H9 (cell line): Measurements from ENCODE around the gene OR11L1. TPM values are rescaled to one million over a fixed set of nuclear protein-coding genes. Genes with fewer than 3 reads are reported as not detected.

Source experiments
- DNase-seq: peaks from one replicate; pipeline ENCODE4 v3.0.0-alpha.2; 2017
- H2AFZ ChIP-seq: one replicate; pipeline ENCODE4 v1.6.1; 2013; ENCODE audit warnings: mild to moderate bottlenecking, low read length, control low read depth, moderate library complexity
- H2AK5ac ChIP-seq: 2 replicates; pipeline ENCODE4 v1.6.1; 2013; ENCODE audit warnings: low read length, control low read depth, mixed read lengths; ENCODE audit not compliant: insufficient read length
- H2BK120ac ChIP-seq: one replicate; pipeline ENCODE4 v1.6.1; 2013; ENCODE audit warnings: low read depth, mild to moderate bottlenecking, low read length, control low read depth, inconsistent platforms; ENCODE audit not compliant: poor library complexity, severe bottlenecking
- H2BK12ac ChIP-seq: 2 replicates; pipeline ENCODE4 v1.6.1; 2013; ENCODE audit warnings: low read length, control low read depth, mixed read lengths, low read depth; ENCODE audit not compliant: insufficient read length
- H2BK15ac ChIP-seq: 2 replicates; pipeline ENCODE4 v1.6.1; 2013; ENCODE audit warnings: low read depth, low read length, control low read depth
- H2BK20ac ChIP-seq: one replicate; pipeline ENCODE4 v1.6.1; 2013; ENCODE audit warnings: low read depth, mild to moderate bottlenecking, low read length, control low read depth, inconsistent platforms; ENCODE audit not compliant: poor library complexity, severe bottlenecking
- H2BK5ac ChIP-seq: 2 replicates; pipeline ENCODE4 v1.6.1; 2013; ENCODE audit warnings: low read length, control low read depth, mixed read lengths; ENCODE audit not compliant: insufficient read length
- H3K14ac ChIP-seq: 2 replicates; pipeline ENCODE4 v1.6.1; 2013; ENCODE audit warnings: low read length, control low read depth; ENCODE audit not compliant: insufficient read depth
- H3K18ac ChIP-seq: 2 replicates; pipeline ENCODE4 v1.6.1; 2013; ENCODE audit warnings: low read depth, mild to moderate bottlenecking, mixed read lengths, low read length, control low read depth; ENCODE audit not compliant: insufficient read length
- H3K23ac ChIP-seq: 2 replicates; pipeline ENCODE4 v1.6.1; 2013; ENCODE audit warnings: low read length, control low read depth, mixed read lengths, low read depth; ENCODE audit not compliant: insufficient read length
- H3K23me2 ChIP-seq: 2 replicates; pipeline ENCODE4 v1.6.1; 2013; ENCODE audit warnings: low read depth, mild to moderate bottlenecking, mixed read lengths, low read length, control low read depth; ENCODE audit not compliant: insufficient read length, poor library complexity, severe bottlenecking
- H3K27ac ChIP-seq: 2 replicates; pipeline ENCODE4 v1.5.1; 2013; ENCODE audit warnings: low read length, control low read depth, mixed read lengths, low read depth; ENCODE audit not compliant: insufficient read length
- H3K27me3 ChIP-seq: 2 replicates; pipeline ENCODE4 v1.6.1; 2013; ENCODE audit warnings: low read length, control low read depth, inconsistent platforms; ENCODE audit not compliant: insufficient read depth
- H3K4ac ChIP-seq: 2 replicates; pipeline ENCODE4 v1.6.1; 2013; ENCODE audit warnings: low read depth, mild to moderate bottlenecking, control low read depth, inconsistent platforms, low read length, moderate library complexity
- H3K4me1 ChIP-seq: 2 replicates; pipeline ENCODE4 v1.6.1; 2013; ENCODE audit warnings: low read length, control low read depth, inconsistent platforms; ENCODE audit not compliant: insufficient read depth
- H3K4me2 ChIP-seq: 2 replicates; pipeline ENCODE4 v1.6.1; 2013; ENCODE audit warnings: low read length, control low read depth, mixed read lengths; ENCODE audit not compliant: insufficient read length, insufficient read depth
- H3K56ac ChIP-seq: 2 replicates; pipeline ENCODE4 v1.6.1; 2013; ENCODE audit warnings: low read depth, mild to moderate bottlenecking, mixed read lengths, low read length, control low read depth; ENCODE audit not compliant: insufficient read length
- H3K79me1 ChIP-seq: 2 replicates; pipeline ENCODE4 v1.6.1; 2013; ENCODE audit warnings: low read depth, mild to moderate bottlenecking, moderate library complexity, low read length, control low read depth, inconsistent platforms; ENCODE audit not compliant: insufficient read depth, poor library complexity, severe bottlenecking
- H3K79me2 ChIP-seq: 2 replicates; pipeline ENCODE4 v1.6.1; 2013; ENCODE audit warnings: low read length, control low read depth, inconsistent platforms; ENCODE audit not compliant: insufficient read depth
- H3K9ac ChIP-seq: 2 replicates; pipeline ENCODE4 v1.6.1; 2013; ENCODE audit warnings: low read length, control low read depth, mixed read lengths; ENCODE audit not compliant: insufficient read length; ENCODE audit errors: extremely low read depth
- H3K9me3 ChIP-seq: one replicate; pipeline ENCODE4 v1.6.1; 2013; ENCODE audit warnings: low read depth, low read length, inconsistent platforms; ENCODE audit not compliant: control insufficient read depth
- H3T11ph ChIP-seq: one replicate; pipeline ENCODE4 v1.6.1; 2013; ENCODE audit warnings: mild to moderate bottlenecking, low read length, control low read depth, inconsistent platforms
- H4K20me1 ChIP-seq: one replicate; pipeline ENCODE4 v1.6.1; 2013; ENCODE audit not compliant: control insufficient read depth, insufficient read length, insufficient read depth
- H4K5ac ChIP-seq: 2 replicates; pipeline ENCODE4 v1.6.1; 2013; ENCODE audit warnings: low read depth, mild to moderate bottlenecking, mixed read lengths, low read length, control low read depth; ENCODE audit not compliant: insufficient read length
- H4K8ac ChIP-seq: replicated peaks from 2 replicates; pipeline ENCODE4 v1.6.1; 2013; ENCODE audit warnings: low read length, control low read depth, mixed read lengths, low read depth; ENCODE audit not compliant: insufficient read length
- H4K91ac ChIP-seq: 2 replicates; pipeline ENCODE4 v1.6.1; 2013; ENCODE audit warnings: low read depth, mild to moderate bottlenecking, moderate library complexity, mixed read lengths, low read length, control low read depth; ENCODE audit not compliant: insufficient read length
- H3K27ac Mint-ChIP-seq, 3 experiments: 2 replicates in 2 of 3; 3 replicates in 1 of 3; pipeline ENCODE4 v1.8.0; 2020 to 2021; ENCODE audit warnings: mixed read lengths in 3 of 3, mild to moderate bottlenecking in 1 of 3, moderate library complexity in 1 of 3
- H3K27me3 Mint-ChIP-seq: 2 replicates; pipeline ENCODE4 v1.8.0; 2021; ENCODE audit warnings: low read depth, mild to moderate bottlenecking, moderate library complexity, mixed read lengths
- H3K36me3 Mint-ChIP-seq, 3 experiments: 2 replicates in 2 of 3; 3 replicates in 1 of 3; pipeline ENCODE4 v1.8.0; 2020 to 2021; ENCODE audit warnings: low read depth in 3 of 3, mixed read lengths in 3 of 3; ENCODE audit not compliant: insufficient read depth in 1 of 3
- H3K4me1 Mint-ChIP-seq, 2 experiments: 2 replicates each; pipeline ENCODE4 v1.8.0; 2020; ENCODE audit warnings: mixed read lengths in 2 of 2
- H3K4me3 Mint-ChIP-seq, 2 experiments: 2 replicates in 1 of 2; 3 replicates in 1 of 2; pipeline ENCODE4 v1.8.0; 2020 to 2021; ENCODE audit warnings: mild to moderate bottlenecking in 2 of 2, mixed read lengths in 2 of 2, moderate library complexity in 1 of 2
- H3K9me3 Mint-ChIP-seq, 2 experiments: 2 replicates in 1 of 2; 3 replicates in 1 of 2; pipeline ENCODE4 v1.8.0; 2020; ENCODE audit warnings: mild to moderate bottlenecking in 2 of 2, mixed read lengths in 2 of 2, moderate library complexity in 1 of 2
- WGBS: extraction: QIAGEN DNeasy Blood & Tissue Kit; methylation state at CpG from one replicate; pipeline ENCODE4 v1.1.7; 2013; ENCODE audit warnings: missing lambda C conversion rate, low lambda C conversion rate, mixed read lengths; ENCODE audit not compliant: insufficient read length; ENCODE audit errors: extremely low coverage; 5-methylcytosine and 5-hydroxymethylcytosine counted together
- total RNA-seq: library from RNA; stranded (reverse); gene quantifications from 2 replicates; pipeline ENCODE4 v1.2.1, GENCODE V29; 2021
- TF ChIP-seq, protein P1 (sequence below): fragments of 200-600 bp; sonication (generic); conservative IDR thresholded peaks from 3 replicates; pipeline ENCODE4 v1.8.0; 2021; ENCODE audit warnings: antibody characterized with exemption, mild to moderate bottlenecking

Gene OR11L1
- total RNA-seq, 1 experiment from 2014 or later, result not detected

DNA sequence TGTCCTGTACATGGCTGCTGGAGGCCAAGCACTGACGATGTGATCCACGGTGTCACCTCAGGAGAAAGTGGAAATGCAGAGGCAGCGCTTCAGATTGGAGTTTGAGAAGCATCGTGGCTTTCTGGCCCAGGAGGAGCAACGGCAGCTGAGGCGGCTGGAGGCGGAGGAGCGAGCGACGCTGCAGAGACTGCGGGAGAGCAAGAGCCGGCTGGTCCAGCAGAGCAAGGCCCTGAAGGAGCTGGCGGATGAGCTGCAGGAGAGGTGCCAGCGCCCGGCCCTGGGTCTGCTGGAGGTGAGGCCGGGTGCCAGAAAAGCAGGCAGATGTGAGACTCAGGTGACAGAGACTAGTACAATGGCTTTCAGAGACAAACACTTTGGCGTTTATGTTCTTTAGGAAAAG, 22.9 kb upstream of the OR11L1 start:
- Histone ChIP-seq H3K79me1 (no peaks in the 10 kb centered on the region), H4K91ac (no peak overlapping the region), H3K4me1 (no peaks in the 10 kb centered on the region), H4K8ac (no peak overlapping the region), H2AFZ (no peak overlapping the region), H2BK120ac (no peak overlapping the region), H2BK15ac (no peak overlapping the region), H3K56ac (no peak overlapping the region), H4K20me1 (no peaks in the 10 kb centered on the region), H3K27ac (no peak overlapping the region), H3K4me2 (no peak overlapping the region), H3K23me2 (no peaks in the 10 kb centered on the region), H3K79me2 (no peaks in the 10 kb centered on the region), H2AK5ac (no peak overlapping the region), H3T11ph (no peak overlapping the region), H4K5ac (no peak overlapping the region), H3K4ac (no peak overlapping the region), H3K9ac (no peak overlapping the region), H2BK20ac (no peak overlapping the region), H3K27me3 (no peaks in the 10 kb centered on the region), H2BK12ac (no peak overlapping the region), H3K23ac (no peak overlapping the region), H3K14ac (no peak overlapping the region; the same call in 1 of the 2 replicates), H3K9me3 (peaks cover 22% of the 10 kb centered on the region), H2BK5ac (no peak overlapping the region), H3K18ac (no peak overlapping the region)
- DNase-seq, result no peak
- Mint-ChIP-seq H3K4me3 (no peak overlapping the region), H3K4me1 (no peaks in the 10 kb centered on the region), H3K27me3 (no peaks in the 10 kb centered on the region; the same call in 1 of the 2 replicates), H3K36me3 (peaks cover 0 to 22% (median 5%) of the 10 kb centered on the region in 3 experiments; a peak in 4 of 7 replicates), H3K27ac (no peak overlapping the region), H3K9me3 (peaks cover 53 to 54% of the 10 kb centered on the region in 2 experiments)
- WGBS, result no CpG with 5 or more reads among the region's 17 CpGs
- TF ChIP-seq, protein P1, sequence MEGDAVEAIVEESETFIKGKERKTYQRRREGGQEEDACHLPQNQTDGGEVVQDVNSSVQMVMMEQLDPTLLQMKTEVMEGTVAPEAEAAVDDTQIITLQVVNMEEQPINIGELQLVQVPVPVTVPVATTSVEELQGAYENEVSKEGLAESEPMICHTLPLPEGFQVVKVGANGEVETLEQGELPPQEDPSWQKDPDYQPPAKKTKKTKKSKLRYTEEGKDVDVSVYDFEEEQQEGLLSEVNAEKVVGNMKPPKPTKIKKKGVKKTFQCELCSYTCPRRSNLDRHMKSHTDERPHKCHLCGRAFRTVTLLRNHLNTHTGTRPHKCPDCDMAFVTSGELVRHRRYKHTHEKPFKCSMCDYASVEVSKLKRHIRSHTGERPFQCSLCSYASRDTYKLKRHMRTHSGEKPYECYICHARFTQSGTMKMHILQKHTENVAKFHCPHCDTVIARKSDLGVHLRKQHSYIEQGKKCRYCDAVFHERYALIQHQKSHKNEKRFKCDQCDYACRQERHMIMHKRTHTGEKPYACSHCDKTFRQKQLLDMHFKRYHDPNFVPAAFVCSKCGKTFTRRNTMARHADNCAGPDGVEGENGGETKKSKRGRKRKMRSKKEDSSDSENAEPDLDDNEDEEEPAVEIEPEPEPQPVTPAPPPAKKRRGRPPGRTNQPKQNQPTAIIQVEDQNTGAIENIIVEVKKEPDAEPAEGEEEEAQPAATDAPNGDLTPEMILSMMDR, result no peak
